Astrocyte (in vitro differentiated cells and primary cell): ENCODE data around the gene TIMP2. TPM values are rescaled to one million over a fixed set of nuclear protein-coding genes. Genes with fewer than 3 reads are reported as not detected.

Experiments
- DNase-seq: peaks from one replicate; pipeline ENCODE4 v3.0.0-alpha.2; 2010; ENCODE audit warnings: low read depth
- FAIRE-seq: peaks from 2 replicates; lab custom pipeline; 2011; peaks lifted over from hg19 to GRCh38; lab: Jason Lieb, UNC
- H2AFZ ChIP-seq: 2 replicates; pipeline ENCODE4 v1.6.0; 2012; ENCODE audit warnings: low read depth, low read length, inconsistent platforms
- H3K27ac ChIP-seq: 2 replicates; pipeline ENCODE4 v1.5.1; 2011; ENCODE audit warnings: low read depth, low read length, inconsistent platforms
- H3K27me3 ChIP-seq: 2 replicates; pipeline ENCODE4 v1.6.0; 2011; ENCODE audit warnings: low read length, inconsistent platforms; ENCODE audit not compliant: insufficient read depth
- H3K36me3 ChIP-seq: 2 replicates; pipeline ENCODE4 v1.5.1; 2011; ENCODE audit warnings: low read length, inconsistent platforms; ENCODE audit not compliant: insufficient read depth
- H3K4me1 ChIP-seq: 2 replicates; pipeline ENCODE4 v1.5.1; 2011; ENCODE audit warnings: low read length, inconsistent platforms; ENCODE audit not compliant: insufficient read depth
- H3K4me2 ChIP-seq: 2 replicates; pipeline ENCODE4 v1.6.0; 2012; ENCODE audit warnings: low read length, inconsistent platforms
- H3K4me3 ChIP-seq: 2 replicates; pipeline ENCODE4 v1.5.1; 2011; ENCODE audit warnings: low read depth, mild to moderate bottlenecking, low read length, inconsistent platforms; ENCODE audit not compliant: insufficient read depth
- H3K79me2 ChIP-seq: 2 replicates; pipeline ENCODE4 v1.6.0; 2012; ENCODE audit warnings: mild to moderate bottlenecking, low read length, inconsistent platforms; ENCODE audit not compliant: insufficient read depth
- H3K9ac ChIP-seq: 2 replicates; pipeline ENCODE4 v1.6.0; 2012; ENCODE audit warnings: mild to moderate bottlenecking, low read length, inconsistent platforms
- H3K9me3 ChIP-seq: 2 replicates; pipeline ENCODE4 v1.5.1; 2012; ENCODE audit warnings: low read depth, mild to moderate bottlenecking, low read length, inconsistent platforms; ENCODE audit not compliant: insufficient read depth
- H4K20me1 ChIP-seq: 2 replicates; pipeline ENCODE4 v1.6.0; 2012; ENCODE audit warnings: low read length, inconsistent platforms; ENCODE audit not compliant: insufficient read depth
- H3K27ac Mint-ChIP-seq: one replicate; pipeline ENCODE4 v1.8.0; 2021; ENCODE audit warnings: mild to moderate bottlenecking, mixed read lengths; ENCODE audit not compliant: unreplicated experiment
- H3K27me3 Mint-ChIP-seq: one replicate; pipeline ENCODE4 v1.8.0; 2021; ENCODE audit warnings: low read depth, mixed read lengths; ENCODE audit not compliant: unreplicated experiment
- H3K36me3 Mint-ChIP-seq: one replicate; pipeline ENCODE4 v1.8.0; 2021; ENCODE audit warnings: low read depth, mixed read lengths; ENCODE audit not compliant: unreplicated experiment
- H3K4me1 Mint-ChIP-seq: one replicate; pipeline ENCODE4 v1.8.0; 2021; ENCODE audit warnings: low read depth, mixed read lengths; ENCODE audit not compliant: unreplicated experiment
- H3K4me3 Mint-ChIP-seq: one replicate; pipeline ENCODE4 v1.8.0; 2021; ENCODE audit warnings: mild to moderate bottlenecking, moderate library complexity, mixed read lengths; ENCODE audit not compliant: unreplicated experiment
- H3K9me3 Mint-ChIP-seq: one replicate; pipeline ENCODE4 v1.8.0; 2021; ENCODE audit warnings: mild to moderate bottlenecking, mixed read lengths; ENCODE audit not compliant: unreplicated experiment
- EZH2 ChIP-seq: IDR thresholded peaks from 2 replicates; pipeline ENCODE4 v1.6.1; 2012; ENCODE audit warnings: mild to moderate bottlenecking, low read length, inconsistent platforms; ENCODE audit not compliant: insufficient read depth
- total RNA-seq: library from RNA; stranded (reverse); gene quantifications from 2 replicates; pipeline ENCODE4 v1.2.1, GENCODE V29; 2021
- TF ChIP-seq, protein P1 (sequence below): IDR thresholded peaks from 2 replicates; pipeline ENCODE4 v1.5.1; 2011; ENCODE audit warnings: low read depth, mild to moderate bottlenecking, inconsistent platforms, low read length, moderate library complexity; ENCODE audit not compliant: insufficient read depth

The TIMP2 gene
- total RNA-seq, 1 donor from 2014 or later: 184 TPM

DNA sequence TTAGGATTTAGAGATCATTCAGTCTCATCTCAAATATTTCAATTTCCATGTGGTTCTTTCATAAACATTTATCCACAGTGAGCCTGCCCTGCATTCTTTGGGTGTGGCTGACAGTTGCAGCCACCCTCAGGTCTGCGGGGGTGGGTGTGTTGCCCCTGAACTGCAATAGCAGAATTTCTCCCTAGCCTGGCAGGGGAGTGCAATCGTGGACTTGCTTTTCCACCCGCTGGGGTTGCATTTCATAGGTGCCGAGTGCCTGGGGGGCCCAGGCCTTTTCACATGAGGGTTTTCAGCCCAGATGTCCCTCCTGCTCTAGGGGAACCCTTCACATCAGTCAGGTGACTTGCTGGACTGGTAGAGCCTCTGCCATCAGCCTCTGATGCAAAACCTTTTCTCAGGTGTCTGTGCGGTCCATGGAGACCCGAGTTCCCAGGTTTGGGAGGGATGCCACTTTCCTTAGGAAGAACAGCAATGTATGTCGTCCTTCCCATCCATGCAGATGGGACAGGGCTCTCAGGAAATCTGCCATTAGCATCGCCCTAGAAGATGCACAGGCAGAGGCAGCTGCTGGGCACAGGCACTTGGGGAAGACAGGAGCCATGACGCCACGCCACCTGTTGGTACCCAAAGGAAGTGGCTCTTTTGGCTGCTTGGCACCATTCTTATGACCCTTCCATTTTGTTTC is 82.2 kb downstream of the TIMP2 start:
- Histone ChIP-seq H3K4me1 (peaks cover 21% of the 10 kb centered on the region), H4K20me1 (peaks cover 16% of the 10 kb centered on the region), H3K4me2 (no peak overlapping the region), H3K27ac (no peak overlapping the region), H2AFZ (no peak overlapping the region), H3K9ac (no peak overlapping the region), H3K27me3 (no peaks in the 10 kb centered on the region), H3K4me3 (no peak overlapping the region), H3K79me2 (peaks cover 26% of the 10 kb centered on the region), H3K9me3 (no peaks in the 10 kb centered on the region), H3K36me3 (no peaks in the 10 kb centered on the region)
- Mint-ChIP-seq H3K36me3 (no peaks in the 10 kb centered on the region), H3K27me3 (no peaks in the 10 kb centered on the region), H3K4me1 (peaks cover 13% of the 10 kb centered on the region), H3K4me3 (no peak overlapping the region), H3K9me3 (no peaks in the 10 kb centered on the region), H3K27ac (no peak overlapping the region)
- DNase-seq: no peak
- no peak for FAIRE-seq
- TF ChIP-seq, protein P1, sequence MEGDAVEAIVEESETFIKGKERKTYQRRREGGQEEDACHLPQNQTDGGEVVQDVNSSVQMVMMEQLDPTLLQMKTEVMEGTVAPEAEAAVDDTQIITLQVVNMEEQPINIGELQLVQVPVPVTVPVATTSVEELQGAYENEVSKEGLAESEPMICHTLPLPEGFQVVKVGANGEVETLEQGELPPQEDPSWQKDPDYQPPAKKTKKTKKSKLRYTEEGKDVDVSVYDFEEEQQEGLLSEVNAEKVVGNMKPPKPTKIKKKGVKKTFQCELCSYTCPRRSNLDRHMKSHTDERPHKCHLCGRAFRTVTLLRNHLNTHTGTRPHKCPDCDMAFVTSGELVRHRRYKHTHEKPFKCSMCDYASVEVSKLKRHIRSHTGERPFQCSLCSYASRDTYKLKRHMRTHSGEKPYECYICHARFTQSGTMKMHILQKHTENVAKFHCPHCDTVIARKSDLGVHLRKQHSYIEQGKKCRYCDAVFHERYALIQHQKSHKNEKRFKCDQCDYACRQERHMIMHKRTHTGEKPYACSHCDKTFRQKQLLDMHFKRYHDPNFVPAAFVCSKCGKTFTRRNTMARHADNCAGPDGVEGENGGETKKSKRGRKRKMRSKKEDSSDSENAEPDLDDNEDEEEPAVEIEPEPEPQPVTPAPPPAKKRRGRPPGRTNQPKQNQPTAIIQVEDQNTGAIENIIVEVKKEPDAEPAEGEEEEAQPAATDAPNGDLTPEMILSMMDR: peak; percentile 43
- TF ChIP-seq EZH2: no peak

DNA sequence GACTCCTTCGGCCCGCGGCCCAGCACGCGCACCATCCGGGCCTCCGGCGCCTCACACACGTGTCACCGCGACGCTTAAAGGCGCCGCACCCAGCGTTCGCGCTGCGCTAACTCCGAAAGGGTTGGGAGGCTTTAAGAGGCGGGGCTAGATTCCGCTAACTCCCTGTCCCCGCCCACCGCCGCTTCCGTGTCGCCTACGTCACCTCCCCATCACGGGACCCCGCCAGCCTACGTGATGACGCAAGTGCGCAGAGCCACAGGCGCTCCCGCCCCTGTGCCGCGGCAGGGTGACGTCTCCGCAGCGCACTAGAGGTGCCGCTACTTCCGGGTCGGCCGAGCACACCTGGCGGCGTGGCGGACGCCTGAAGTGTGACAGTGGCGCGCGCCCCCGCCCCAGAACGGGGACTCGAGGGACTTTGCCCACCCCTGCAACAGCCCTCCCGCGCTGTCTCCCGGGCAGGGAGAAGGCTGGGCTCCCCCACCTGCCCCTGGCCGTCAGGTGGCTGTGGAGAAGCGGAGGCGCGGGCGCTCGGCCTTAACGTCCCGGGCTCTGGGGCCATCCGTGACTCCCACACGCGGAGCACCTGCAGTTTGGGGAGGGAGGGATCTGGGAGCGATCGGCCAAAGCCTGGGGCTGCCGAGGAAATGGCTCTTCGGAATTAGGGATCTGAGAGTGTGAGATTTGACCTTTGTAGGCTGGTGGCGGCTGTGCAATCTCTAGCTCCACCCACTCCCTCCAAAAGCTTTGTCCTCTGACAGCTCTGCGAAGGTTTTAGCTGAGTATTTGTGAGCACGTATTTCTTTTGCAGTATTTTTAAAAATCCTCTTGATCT is 84.2 kb downstream of the TIMP2 start, which contains the start of gene USP36:
TSS of gene USP36 (minus strand) at position 35 of the 832 bp plus-strand sequence. CDS start 4,451 bp downstream, outside the sequence.
- H3K27me3 ChIP-seq: no peaks in the 10 kb centered on the region
- peak within 1 kb of the TSS; percentile 93 for H3K4me2 ChIP-seq
- no peaks in the 10 kb centered on the region for H3K9me3 Mint-ChIP-seq
- peak within 1 kb of the TSS; percentile 88 for H3K4me3 ChIP-seq
- H3K27me3 Mint-ChIP-seq: no peaks in the 10 kb centered on the region
- peak; percentile 94 for DNase-seq
- peaks cover 19% of the 10 kb centered on the region for H3K36me3 ChIP-seq
- H3K4me1 Mint-ChIP-seq: peaks cover 13% of the 10 kb centered on the region
- FAIRE-seq: no peak
- peak within 1 kb of the TSS; percentile 89 for H3K27ac ChIP-seq
- peak within 1 kb of the TSS; percentile 91 for H3K4me3 Mint-ChIP-seq
- H2AFZ ChIP-seq: peak within 1 kb of the TSS; percentile 90
- peaks cover 46% of the 10 kb centered on the region for H3K79me2 ChIP-seq
- H3K9ac ChIP-seq: peak within 1 kb of the TSS; percentile 93
- peaks cover 6% of the 10 kb centered on the region for H3K36me3 Mint-ChIP-seq
- H4K20me1 ChIP-seq: peaks cover 35% of the 10 kb centered on the region
- TF ChIP-seq EZH2: no peak
- TF ChIP-seq, protein P1: no peak
- H3K4me1 ChIP-seq: peaks cover 29% of the 10 kb centered on the region
- H3K27ac Mint-ChIP-seq: peak within 1 kb of the TSS; percentile 94
- H3K9me3 ChIP-seq: no peaks in the 10 kb centered on the region
